Endothelial cell (in vitro differentiated cells): Measurements from ENCODE around the gene RNU11. TPM values are rescaled to one million over a fixed set of nuclear protein-coding genes. Genes with fewer than 3 reads are reported as not detected.

ENCODE experiments used
- total RNA-seq: library from RNA; stranded (reverse); fragmentation: NEBNext Ultra II Directional; extraction: Animal tissue kit (Norgen Biotek cat#: 25700); gene quantifications from one replicate; pipeline ENCODE4 v1.2.1, GENCODE V29; 2021; ENCODE audit not compliant: unreplicated experiment

The RNU11 gene
- total RNA-seq, 1 donor from 2014 or later, result not detected

Other genes starting within 250 kb of the RNU11 start
- gene RCC1, start 142.6 kb upstream of the RNU11 start, total RNA-seq, result 21.9 TPM
- 39.6 TPM for gene TRNAU1AP, start 95.5 kb upstream of the RNU11 start, total RNA-seq
- gene RAB42, start 56.3 kb upstream of the RNU11 start, total RNA-seq, result not detected
- 17.0 TPM for gene TAF12, start 5.5 kb upstream of the RNU11 start, total RNA-seq
- 22.7 TPM for gene GMEB1, start 20.2 kb downstream of the RNU11 start, total RNA-seq
- 118 TPM for gene YTHDF2, start 88.3 kb downstream of the RNU11 start, total RNA-seq
- gene OPRD1, start 163.6 kb downstream of the RNU11 start, total RNA-seq, result 9.7 TPM